Neural progenitor cell (in vitro differentiated cells): ENCODE data around the gene FMC1. TPM values are rescaled to one million over a fixed set of nuclear protein-coding genes. Genes with fewer than 3 reads are reported as not detected.

ENCODE experiments used
- DNase-seq: peaks from one replicate; pipeline ENCODE4 v3.0.0-alpha.2; 2016; ENCODE audit warnings: low spot score
- H2AFZ ChIP-seq: fragments of 200-600 bp; sonication (generic); replicated peaks from 2 replicates; pipeline ENCODE4 v1.6.1; 2016; ENCODE audit warnings: antibody characterized with exemption
- H3F3A ChIP-seq: fragments of 200-600 bp; sonication (generic); 2 replicates; pipeline ENCODE4 v1.6.1; 2016; ENCODE audit warnings: antibody characterized with exemption, low read depth
- H3K27ac ChIP-seq: fragments of 200-600 bp; sonication (generic); 2 replicates; pipeline ENCODE4 v1.5.1; 2016; ENCODE audit warnings: mild to moderate bottlenecking
- H3K27me3 ChIP-seq: fragments of 200-600 bp; sonication (generic); 2 replicates; pipeline ENCODE4 v1.6.1; 2016; ENCODE audit warnings: mild to moderate bottlenecking, moderate library complexity
- H3K36me3 ChIP-seq: fragments of 200-600 bp; sonication (generic); 2 replicates; pipeline ENCODE4 v1.5.1; 2016
- H3K4me1 ChIP-seq: fragments of 200-600 bp; sonication (generic); 2 replicates; pipeline ENCODE4 v1.6.1; 2016; ENCODE audit warnings: mixed run types
- H3K4me2 ChIP-seq: fragments of 200-600 bp; sonication (generic); 2 replicates; pipeline ENCODE4 v1.6.1; 2016
- H3K4me3 ChIP-seq: fragments of 200-600 bp; sonication (generic); 2 replicates; pipeline ENCODE4 v1.5.1; 2016
- H3K79me2 ChIP-seq: fragments of 200-600 bp; sonication (generic); 2 replicates; pipeline ENCODE4 v1.6.1; 2016; ENCODE audit warnings: low read depth
- H3K9ac ChIP-seq: fragments of 200-600 bp; sonication (generic); 2 replicates; pipeline ENCODE4 v1.6.1; 2016
- H3K9me3 ChIP-seq: fragments of 200-600 bp; sonication (generic); 2 replicates; pipeline ENCODE4 v1.5.1; 2016; ENCODE audit warnings: low read depth
- H4K20me1 ChIP-seq: fragments of 200-600 bp; sonication (generic); 2 replicates; pipeline ENCODE4 v1.6.1; 2016; ENCODE audit warnings: low read depth
- H3K27ac Mint-ChIP-seq: 3 replicates; pipeline ENCODE4 v1.8.0; 2021; ENCODE audit warnings: mixed read lengths
- H3K27me3 Mint-ChIP-seq: 2 replicates; pipeline ENCODE4 v1.8.0; 2022; ENCODE audit warnings: low read depth, mild to moderate bottlenecking, inconsistent platforms, moderate library complexity, mixed read lengths; ENCODE audit not compliant: insufficient read depth
- H3K36me3 Mint-ChIP-seq: 3 replicates; pipeline ENCODE4 v1.8.0; 2021; ENCODE audit warnings: mixed read lengths
- H3K4me1 Mint-ChIP-seq: 3 replicates; pipeline ENCODE4 v1.8.0; 2021; ENCODE audit warnings: mixed read lengths
- H3K4me3 Mint-ChIP-seq: 3 replicates; pipeline ENCODE4 v1.8.0; 2021; ENCODE audit warnings: mild to moderate bottlenecking, moderate library complexity, mixed read lengths
- H3K9me3 Mint-ChIP-seq: 3 replicates; pipeline ENCODE4 v1.8.0; 2020; ENCODE audit warnings: mixed read lengths
- CTCF ChIP-seq: fragments of 200-600 bp; sonication (generic); IDR thresholded peaks from 2 replicates; pipeline ENCODE4 v1.5.1; 2017; ENCODE audit warnings: antibody characterized with exemption, mild to moderate bottlenecking
- EZH2 ChIP-seq: fragments of 200-600 bp; sonication (generic); IDR thresholded peaks from 2 replicates; pipeline ENCODE4 v1.6.1; 2017; ENCODE audit warnings: antibody characterized with exemption, mild to moderate bottlenecking, moderate library complexity
- EZH2phosphoT487 ChIP-seq: fragments of 200-600 bp; sonication (generic); IDR thresholded peaks from 2 replicates; pipeline ENCODE4 v1.6.1; 2017; ENCODE audit warnings: antibody characterized with exemption
- total RNA-seq: library from RNA; depleted of rRNA; stranded (reverse); fragments of >200 nt; gene quantifications from 2 replicates; pipeline ENCODE4 v1.2.3, GENCODE V29; 2015; ENCODE audit warnings: low replicate concordance

The FMC1 gene
- total RNA-seq, 1 donor from 2014 or later: 8.1 TPM

- H3K36me3 Mint-ChIP-seq: peaks cover 28% of the 10 kb centered on the region
- H3K9me3 Mint-ChIP-seq: no peaks in the 10 kb centered on the region
- H3K4me3 ChIP-seq: no peak overlapping the region
- H3K36me3 ChIP-seq: peaks cover 39% of the 10 kb centered on the region
- no peak overlapping the region for H3K4me3 Mint-ChIP-seq
- H3K4me1 Mint-ChIP-seq: no peaks in the 10 kb centered on the region
- no peak overlapping the region for H3K9ac ChIP-seq
- DNase-seq: no peak
- peaks cover 4% of the 10 kb centered on the region for H3F3A ChIP-seq
- H2AFZ ChIP-seq: no peak overlapping the region
- no peaks in the 10 kb centered on the region for H3K9me3 ChIP-seq
- H3K79me2 ChIP-seq: peaks cover 99% of the 10 kb centered on the region
- no peak overlapping the region for H3K27ac ChIP-seq
- TF ChIP-seq EZH2phosphoT487: no peak
- TF ChIP-seq EZH2: no peak
- no peak for TF ChIP-seq CTCF
- no peaks in the 10 kb centered on the region for H3K4me1 ChIP-seq
- no peak overlapping the region for H3K4me2 ChIP-seq
- peaks cover 15% of the 10 kb centered on the region for H4K20me1 ChIP-seq
- no peak overlapping the region for H3K27ac Mint-ChIP-seq
- no peaks in the 10 kb centered on the region for H3K27me3 ChIP-seq
- H3K27me3 Mint-ChIP-seq: peaks cover 3% of the 10 kb centered on the region
These were observed 46.5 kb downstream of the FMC1 start for GRCh38 chr7:139387594-139387993.

- H3K4me1 Mint-ChIP-seq: no peaks in the 10 kb centered on the region
- H3K9me3 Mint-ChIP-seq: no peaks in the 10 kb centered on the region
- Histone ChIP-seq H3K4me1 (no peaks in the 10 kb centered on the region), H4K20me1 (peaks cover 24% of the 10 kb centered on the region), H3F3A (peaks cover 4% of the 10 kb centered on the region), H2AFZ (no peak overlapping the region), H3K79me2 (peaks cover 99% of the 10 kb centered on the region), H3K27ac (no peak overlapping the region), H3K9me3 (no peaks in the 10 kb centered on the region), H3K36me3 (peaks cover 37% of the 10 kb centered on the region), H3K4me2 (no peak overlapping the region), H3K4me3 (no peak overlapping the region), H3K27me3 (no peaks in the 10 kb centered on the region), H3K9ac (no peak overlapping the region)
- no peak overlapping the region for H3K27ac Mint-ChIP-seq
- no peak for DNase-seq
- TF ChIP-seq CTCF (no peak), EZH2phosphoT487 (no peak), EZH2 (no peak)
- peaks cover 3% of the 10 kb centered on the region for H3K27me3 Mint-ChIP-seq
- no peak overlapping the region for H3K4me3 Mint-ChIP-seq
- H3K36me3 Mint-ChIP-seq: peaks cover 31% of the 10 kb centered on the region
These were observed 48.0 kb downstream of the FMC1 start for GRCh38 chr7:139389091-139389490.

GRCh38 chr7:139389774-139390173 lies 48.6 kb downstream of the FMC1 start:
- Histone ChIP-seq H3K9ac (no peak overlapping the region), H3K27me3 (no peaks in the 10 kb centered on the region), H2AFZ (no peak overlapping the region), H3K4me2 (no peak overlapping the region), H4K20me1 (peaks cover 30% of the 10 kb centered on the region), H3K4me1 (no peaks in the 10 kb centered on the region), H3K9me3 (no peaks in the 10 kb centered on the region), H3F3A (peaks cover 4% of the 10 kb centered on the region), H3K4me3 (no peak overlapping the region), H3K36me3 (peaks cover 31% of the 10 kb centered on the region), H3K79me2 (peaks cover 99% of the 10 kb centered on the region), H3K27ac (no peak overlapping the region)
- no peak for DNase-seq
- TF ChIP-seq EZH2phosphoT487 (no peak), EZH2 (no peak), CTCF (no peak)
- no peak overlapping the region for H3K4me3 Mint-ChIP-seq
- peaks cover 3% of the 10 kb centered on the region for H3K27me3 Mint-ChIP-seq
- H3K4me1 Mint-ChIP-seq: no peaks in the 10 kb centered on the region
- H3K36me3 Mint-ChIP-seq: peaks cover 33% of the 10 kb centered on the region
- H3K9me3 Mint-ChIP-seq: no peaks in the 10 kb centered on the region
- no peak overlapping the region for H3K27ac Mint-ChIP-seq
